Parathyroid adenoma (tissue), 2 donors: ENCODE measurements around the gene AFF3.

Experiments
- H2AFZ ChIP-seq: fragments of 300-600 bp; sonication (generic); one replicate; pipeline ENCODE4 v1.7.0; 2017; ENCODE audit warnings: antibody characterized with exemption, mild to moderate bottlenecking
- H3K27ac ChIP-seq: fragments of 300-600 bp; sonication (generic); one replicate; pipeline ENCODE4 v1.7.0; 2017
- H3K27me3 ChIP-seq: fragments of 300-600 bp; sonication (generic); one replicate; pipeline ENCODE4 v1.7.0; 2017; ENCODE audit warnings: low read length; ENCODE audit not compliant: control insufficient read depth, insufficient read depth
- H3K36me3 ChIP-seq: fragments of 300-600 bp; sonication (generic); one replicate; pipeline ENCODE4 v1.7.0; 2017; ENCODE audit warnings: low read length; ENCODE audit not compliant: control insufficient read depth, insufficient read depth
- H3K4me1 ChIP-seq: fragments of 300-600 bp; sonication (generic); one replicate; pipeline ENCODE4 v1.7.0; 2017; ENCODE audit warnings: control low read depth
- H3K4me2 ChIP-seq: fragments of 300-600 bp; sonication (generic); one replicate; pipeline ENCODE4 v1.7.0; 2017; ENCODE audit warnings: low read length
- H3K4me3 ChIP-seq: fragments of 300-600 bp; sonication (generic); one replicate; pipeline ENCODE4 v1.7.0; 2017; ENCODE audit warnings: low read depth, low read length
- H3K79me2 ChIP-seq: fragments of 300-600 bp; sonication (generic); one replicate; pipeline ENCODE4 v1.7.0; 2017; ENCODE audit warnings: control low read depth
- H3K9ac ChIP-seq: fragments of 300-600 bp; sonication (generic); one replicate; pipeline ENCODE4 v1.7.0; 2017; ENCODE audit warnings: mild to moderate bottlenecking
- H3K9me3 ChIP-seq: fragments of 300-600 bp; sonication (generic); one replicate; pipeline ENCODE4 v1.7.0; 2017; ENCODE audit warnings: low read length; ENCODE audit not compliant: control insufficient read depth
- CTCF ChIP-seq: fragments of 300-600 bp; sonication (generic); IDR thresholded peaks from one replicate; pipeline ENCODE4 v1.7.0; 2017; ENCODE audit warnings: antibody characterized with exemption, mild to moderate bottlenecking
- donor health status: primary hyperparathyroidism.

AFF3 gene

GRCh38 chr2:99862566-99862965, 279.8 kb downstream of the AFF3 start:
- Histone ChIP-seq H2AFZ (no peak overlapping the region), H3K4me2 (no peak overlapping the region), H3K4me3 (no peak overlapping the region), H3K27me3 (no peaks in the 10 kb centered on the region), H3K79me2 (no peaks in the 10 kb centered on the region), H3K9ac (no peak overlapping the region), H3K9me3 (no peaks in the 10 kb centered on the region), H3K4me1 (no peaks in the 10 kb centered on the region), H3K36me3 (no peaks in the 10 kb centered on the region), H3K27ac (no peak overlapping the region)
- TF ChIP-seq CTCF = no peak

- H3K9ac ChIP-seq = no peak overlapping the region
- no peak overlapping the region for H2AFZ ChIP-seq
- no peaks in the 10 kb centered on the region for H3K9me3 ChIP-seq
- no peaks in the 10 kb centered on the region for H3K36me3 ChIP-seq
- no peaks in the 10 kb centered on the region for H3K27me3 ChIP-seq
- no peaks in the 10 kb centered on the region for H3K79me2 ChIP-seq
- H3K4me1 ChIP-seq = no peaks in the 10 kb centered on the region
- H3K27ac ChIP-seq = no peak overlapping the region
- H3K4me2 ChIP-seq = no peak overlapping the region
- no peak overlapping the region for H3K4me3 ChIP-seq
- TF ChIP-seq CTCF = no peak
Observed at GRCh38 chr2:99861376-99861760, 281.0 kb downstream of the AFF3 start.

GRCh38 chr2:99860720-99861375, 281.5 kb downstream of the AFF3 start:
- H3K4me3 ChIP-seq = no peak overlapping the region
- H3K79me2 ChIP-seq = no peaks in the 10 kb centered on the region
- H3K27me3 ChIP-seq = no peaks in the 10 kb centered on the region
- H3K4me1 ChIP-seq = no peaks in the 10 kb centered on the region
- no peak overlapping the region for H3K4me2 ChIP-seq
- H3K9me3 ChIP-seq = no peaks in the 10 kb centered on the region
- H3K9ac ChIP-seq = no peak overlapping the region
- no peaks in the 10 kb centered on the region for H3K36me3 ChIP-seq
- H2AFZ ChIP-seq = no peak overlapping the region
- TF ChIP-seq CTCF = no peak
- no peak overlapping the region for H3K27ac ChIP-seq

- no peak for TF ChIP-seq CTCF
- no peaks in the 10 kb centered on the region for H3K27me3 ChIP-seq
- H3K9ac ChIP-seq = no peak overlapping the region
- H2AFZ ChIP-seq = no peak overlapping the region
- no peaks in the 10 kb centered on the region for H3K36me3 ChIP-seq
- H3K79me2 ChIP-seq = no peaks in the 10 kb centered on the region
- no peak overlapping the region for H3K4me2 ChIP-seq
- no peaks in the 10 kb centered on the region for H3K9me3 ChIP-seq
- H3K27ac ChIP-seq = no peak overlapping the region
- no peak overlapping the region for H3K4me3 ChIP-seq
- H3K4me1 ChIP-seq = no peaks in the 10 kb centered on the region
Observed at GRCh38 chr2:99858951-99859596, 283.3 kb downstream of the AFF3 start.
